Neural progenitor cell (in vitro differentiated cells): ENCODE measurements around the gene SLC25A43. TPM values are rescaled to one million over a fixed set of nuclear protein-coding genes. Genes with fewer than 3 reads are reported as not detected.

Experiments
- DNase-seq: peaks from one replicate; pipeline ENCODE4 v3.0.0-alpha.2; 2016; ENCODE audit warnings: low spot score
- H2AFZ ChIP-seq: fragments of 200-600 bp; sonication (generic); replicated peaks from 2 replicates; pipeline ENCODE4 v1.6.1; 2016; ENCODE audit warnings: antibody characterized with exemption
- H3F3A ChIP-seq: fragments of 200-600 bp; sonication (generic); 2 replicates; pipeline ENCODE4 v1.6.1; 2016; ENCODE audit warnings: antibody characterized with exemption, low read depth
- H3K27ac ChIP-seq: fragments of 200-600 bp; sonication (generic); 2 replicates; pipeline ENCODE4 v1.5.1; 2016; ENCODE audit warnings: mild to moderate bottlenecking
- H3K27me3 ChIP-seq: fragments of 200-600 bp; sonication (generic); 2 replicates; pipeline ENCODE4 v1.6.1; 2016; ENCODE audit warnings: mild to moderate bottlenecking, moderate library complexity
- H3K36me3 ChIP-seq: fragments of 200-600 bp; sonication (generic); 2 replicates; pipeline ENCODE4 v1.5.1; 2016
- H3K4me1 ChIP-seq: fragments of 200-600 bp; sonication (generic); 2 replicates; pipeline ENCODE4 v1.6.1; 2016; ENCODE audit warnings: mixed run types
- H3K4me2 ChIP-seq: fragments of 200-600 bp; sonication (generic); 2 replicates; pipeline ENCODE4 v1.6.1; 2016
- H3K4me3 ChIP-seq: fragments of 200-600 bp; sonication (generic); 2 replicates; pipeline ENCODE4 v1.5.1; 2016
- H3K79me2 ChIP-seq: fragments of 200-600 bp; sonication (generic); 2 replicates; pipeline ENCODE4 v1.6.1; 2016; ENCODE audit warnings: low read depth
- H3K9ac ChIP-seq: fragments of 200-600 bp; sonication (generic); 2 replicates; pipeline ENCODE4 v1.6.1; 2016
- H3K9me3 ChIP-seq: fragments of 200-600 bp; sonication (generic); 2 replicates; pipeline ENCODE4 v1.5.1; 2016; ENCODE audit warnings: low read depth
- H4K20me1 ChIP-seq: fragments of 200-600 bp; sonication (generic); 2 replicates; pipeline ENCODE4 v1.6.1; 2016; ENCODE audit warnings: low read depth
- H3K27ac Mint-ChIP-seq: 3 replicates; pipeline ENCODE4 v1.8.0; 2021; ENCODE audit warnings: mixed read lengths
- H3K27me3 Mint-ChIP-seq: 2 replicates; pipeline ENCODE4 v1.8.0; 2022; ENCODE audit warnings: low read depth, mild to moderate bottlenecking, inconsistent platforms, moderate library complexity, mixed read lengths; ENCODE audit not compliant: insufficient read depth
- H3K36me3 Mint-ChIP-seq: 3 replicates; pipeline ENCODE4 v1.8.0; 2021; ENCODE audit warnings: mixed read lengths
- H3K4me1 Mint-ChIP-seq: 3 replicates; pipeline ENCODE4 v1.8.0; 2021; ENCODE audit warnings: mixed read lengths
- H3K4me3 Mint-ChIP-seq: 3 replicates; pipeline ENCODE4 v1.8.0; 2021; ENCODE audit warnings: mild to moderate bottlenecking, moderate library complexity, mixed read lengths
- H3K9me3 Mint-ChIP-seq: 3 replicates; pipeline ENCODE4 v1.8.0; 2020; ENCODE audit warnings: mixed read lengths
- CTCF ChIP-seq: fragments of 200-600 bp; sonication (generic); IDR thresholded peaks from 2 replicates; pipeline ENCODE4 v1.5.1; 2017; ENCODE audit warnings: antibody characterized with exemption, mild to moderate bottlenecking
- EZH2 ChIP-seq: fragments of 200-600 bp; sonication (generic); IDR thresholded peaks from 2 replicates; pipeline ENCODE4 v1.6.1; 2017; ENCODE audit warnings: antibody characterized with exemption, mild to moderate bottlenecking, moderate library complexity
- EZH2phosphoT487 ChIP-seq: fragments of 200-600 bp; sonication (generic); IDR thresholded peaks from 2 replicates; pipeline ENCODE4 v1.6.1; 2017; ENCODE audit warnings: antibody characterized with exemption
- total RNA-seq: library from RNA; depleted of rRNA; stranded (reverse); fragments of >200 nt; gene quantifications from 2 replicates; pipeline ENCODE4 v1.2.3, GENCODE V29; 2015; ENCODE audit warnings: low replicate concordance

SLC25A43 gene
- total RNA-seq, 1 donor from 2014 or later, result 5.4 TPM

- Histone ChIP-seq H3K36me3 (no peaks in the 10 kb centered on the region), H3K27me3 (no peaks in the 10 kb centered on the region), H3K4me1 (no peaks in the 10 kb centered on the region), H3F3A (no peaks in the 10 kb centered on the region), H3K27ac (no peak overlapping the region), H2AFZ (peak overlapping the region; percentile 39), H3K4me3 (peak overlapping the region; percentile 61), H3K79me2 (peaks cover 5% of the 10 kb centered on the region), H3K4me2 (peak overlapping the region; percentile 74), H4K20me1 (peaks cover 8% of the 10 kb centered on the region), H3K9ac (no peak overlapping the region), H3K9me3 (no peaks in the 10 kb centered on the region)
- peaks cover 9% of the 10 kb centered on the region for H3K36me3 Mint-ChIP-seq
- TF ChIP-seq EZH2, result no peak
- peak; percentile 64 for TF ChIP-seq CTCF
- H3K4me1 Mint-ChIP-seq, result peaks cover 4% of the 10 kb centered on the region
- H3K9me3 Mint-ChIP-seq, result peaks cover 7% of the 10 kb centered on the region
- H3K4me3 Mint-ChIP-seq, result peak overlapping the region; percentile 86
- H3K27ac Mint-ChIP-seq, result no peak overlapping the region
- H3K27me3 Mint-ChIP-seq, result peaks cover 7% of the 10 kb centered on the region
- DNase-seq, result peak; percentile 91
Measured at GRCh38 chrX:119468551-119469312, 69.6 kb downstream of the SLC25A43 start.

- Mint-ChIP-seq H3K27me3 (peaks cover 7% of the 10 kb centered on the region), H3K27ac (no peak overlapping the region), H3K4me1 (peaks cover 4% of the 10 kb centered on the region), H3K9me3 (peaks cover 7% of the 10 kb centered on the region), H3K36me3 (peaks cover 9% of the 10 kb centered on the region), H3K4me3 (peak overlapping the region; percentile 80)
- Histone ChIP-seq H3K9ac (no peak overlapping the region), H2AFZ (no peak overlapping the region), H3K4me2 (peak overlapping the region; percentile 74), H3K36me3 (no peaks in the 10 kb centered on the region), H3K4me3 (peak overlapping the region; percentile 61), H3K27me3 (no peaks in the 10 kb centered on the region), H3F3A (no peaks in the 10 kb centered on the region), H3K79me2 (peaks cover 5% of the 10 kb centered on the region), H3K4me1 (no peaks in the 10 kb centered on the region), H3K9me3 (no peaks in the 10 kb centered on the region), H3K27ac (no peak overlapping the region), H4K20me1 (peaks cover 8% of the 10 kb centered on the region)
- no peak for DNase-seq
- TF ChIP-seq EZH2, result no peak
- TF ChIP-seq CTCF, result no peak
- TF ChIP-seq EZH2phosphoT487, result no peak
Measured at GRCh38 chrX:119469313-119469635, 70.1 kb downstream of the SLC25A43 start.

GRCh38 chrX:119474615-119475388, 75.7 kb downstream of the SLC25A43 start:
- no peak overlapping the region for H3K4me3 ChIP-seq
- peaks cover 9% of the 10 kb centered on the region for H3K36me3 Mint-ChIP-seq
- H4K20me1 ChIP-seq, result peaks cover 3% of the 10 kb centered on the region
- no peaks in the 10 kb centered on the region for H3F3A ChIP-seq
- H3K4me1 Mint-ChIP-seq, result peaks cover 22% of the 10 kb centered on the region
- H3K27me3 Mint-ChIP-seq, result peaks cover 9% of the 10 kb centered on the region
- peaks cover 8% of the 10 kb centered on the region for H3K9me3 Mint-ChIP-seq
- no peaks in the 10 kb centered on the region for H3K36me3 ChIP-seq
- TF ChIP-seq EZH2phosphoT487, result no peak
- H3K4me1 ChIP-seq, result no peaks in the 10 kb centered on the region
- H3K4me2 ChIP-seq, result no peak overlapping the region
- no peak overlapping the region for H3K27ac Mint-ChIP-seq
- H2AFZ ChIP-seq, result no peak overlapping the region
- H3K27me3 ChIP-seq, result no peaks in the 10 kb centered on the region
- H3K79me2 ChIP-seq, result no peaks in the 10 kb centered on the region
- H3K9me3 ChIP-seq, result peaks cover 3% of the 10 kb centered on the region
- no peak overlapping the region for H3K9ac ChIP-seq
- no peak overlapping the region for H3K27ac ChIP-seq
- DNase-seq, result no peak
- no peak overlapping the region for H3K4me3 Mint-ChIP-seq
